C4-2B (cell line): ENCODE data around the gene PABPC3.

Experiments
- ZFX ChIP-seq: fragments of 450-650 bp; IDR thresholded peaks from 2 replicates; pipeline ENCODE4 v1.6.1; 2017
- TF ChIP-seq, protein P1 (sequence below): fragments of 450-650 bp; conservative IDR thresholded peaks from 2 replicates; pipeline ENCODE4 v1.5.1; 2017; ENCODE audit warnings: mild to moderate bottlenecking

- TF ChIP-seq, protein P1, sequence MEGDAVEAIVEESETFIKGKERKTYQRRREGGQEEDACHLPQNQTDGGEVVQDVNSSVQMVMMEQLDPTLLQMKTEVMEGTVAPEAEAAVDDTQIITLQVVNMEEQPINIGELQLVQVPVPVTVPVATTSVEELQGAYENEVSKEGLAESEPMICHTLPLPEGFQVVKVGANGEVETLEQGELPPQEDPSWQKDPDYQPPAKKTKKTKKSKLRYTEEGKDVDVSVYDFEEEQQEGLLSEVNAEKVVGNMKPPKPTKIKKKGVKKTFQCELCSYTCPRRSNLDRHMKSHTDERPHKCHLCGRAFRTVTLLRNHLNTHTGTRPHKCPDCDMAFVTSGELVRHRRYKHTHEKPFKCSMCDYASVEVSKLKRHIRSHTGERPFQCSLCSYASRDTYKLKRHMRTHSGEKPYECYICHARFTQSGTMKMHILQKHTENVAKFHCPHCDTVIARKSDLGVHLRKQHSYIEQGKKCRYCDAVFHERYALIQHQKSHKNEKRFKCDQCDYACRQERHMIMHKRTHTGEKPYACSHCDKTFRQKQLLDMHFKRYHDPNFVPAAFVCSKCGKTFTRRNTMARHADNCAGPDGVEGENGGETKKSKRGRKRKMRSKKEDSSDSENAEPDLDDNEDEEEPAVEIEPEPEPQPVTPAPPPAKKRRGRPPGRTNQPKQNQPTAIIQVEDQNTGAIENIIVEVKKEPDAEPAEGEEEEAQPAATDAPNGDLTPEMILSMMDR = no peak; the same call in 1 of the 2 replicates
- TF ChIP-seq ZFX = no peak
These were observed 20.1 kb downstream of the PABPC3 start for GRCh38 chr13:25116044-25116443.
